OCI-LY1 (cell line): ENCODE measurements around the gene KLHL26.

Source experiments
- H2AFZ ChIP-seq: fragments of 200-600 bp; sonication (generic), shearing (Covaris generic); 2 replicates; pipeline ENCODE4 v1.6.0; 2014; ENCODE audit warnings: antibody characterized with exemption, mild to moderate bottlenecking, low read length
- H3F3A ChIP-seq: fragments of 200-600 bp; sonication (generic), shearing (Covaris generic); 2 replicates; pipeline ENCODE4 v1.6.0; 2014; ENCODE audit warnings: mild to moderate bottlenecking, antibody characterized with exemption, low read length, moderate library complexity; ENCODE audit not compliant: insufficient read depth
- H3K27ac ChIP-seq: fragments of 200-600 bp; sonication (generic); 2 replicates; pipeline ENCODE4 v1.5.1; 2014; ENCODE audit warnings: low read length, mixed run types, mild to moderate bottlenecking, low read depth; ENCODE audit not compliant: poor library complexity, severe bottlenecking
- H3K27me3 ChIP-seq: fragments of 200-600 bp; sonication (generic); 2 replicates; pipeline ENCODE4 v1.6.0; 2014; ENCODE audit warnings: antibody characterized with exemption, mild to moderate bottlenecking, low read length, moderate library complexity; ENCODE audit not compliant: insufficient read depth
- H3K36me3 ChIP-seq: fragments of 200-600 bp; sonication (generic); 2 replicates; pipeline ENCODE4 v1.6.1; 2014; ENCODE audit warnings: mild to moderate bottlenecking, antibody characterized with exemption, low read length, moderate library complexity, mixed read lengths; ENCODE audit not compliant: insufficient read depth
- H3K4me1 ChIP-seq: fragments of 200-600 bp; sonication (generic); 2 replicates; pipeline ENCODE4 v1.5.1; 2014; ENCODE audit warnings: mild to moderate bottlenecking, low read length, moderate library complexity; ENCODE audit not compliant: insufficient read depth, severe bottlenecking
- H3K4me2 ChIP-seq: fragments of 200-600 bp; sonication (generic), shearing (Covaris generic); 2 replicates; pipeline ENCODE4 v1.6.1; 2014; ENCODE audit warnings: low read length
- H3K4me3 ChIP-seq: fragments of 200-600 bp; sonication (generic); 2 replicates; pipeline ENCODE4 v1.5.1; 2014; ENCODE audit warnings: low read length, low read depth, mild to moderate bottlenecking, mixed read lengths; ENCODE audit not compliant: poor library complexity, severe bottlenecking
- H3K79me2 ChIP-seq: fragments of 200-600 bp; shearing (Covaris generic); 2 replicates; pipeline ENCODE4 v1.6.1; 2016; ENCODE audit warnings: mixed run types, low read length, mixed read lengths; ENCODE audit not compliant: insufficient read depth
- H3K9ac ChIP-seq: fragments of 200-600 bp; sonication (generic), shearing (Covaris generic); 2 replicates; pipeline ENCODE4 v1.6.1; 2014; ENCODE audit warnings: mild to moderate bottlenecking, low read length, mixed read lengths
- H3K9me2 ChIP-seq: fragments of 200-600 bp; sonication (generic), shearing (Covaris generic); 2 replicates; pipeline ENCODE4 v1.6.1; 2014; ENCODE audit warnings: low read depth, mild to moderate bottlenecking, low read length, mixed read lengths
- H3K9me3 ChIP-seq: fragments of 200-600 bp; shearing (Covaris generic); 2 replicates; pipeline ENCODE4 v1.6.1; 2014; ENCODE audit warnings: low read length, mixed read lengths
- H4K20me1 ChIP-seq: fragments of 200-600 bp; sonication (generic), shearing (Covaris generic); 2 replicates; pipeline ENCODE4 v1.6.0; 2016; ENCODE audit warnings: mild to moderate bottlenecking, low read length; ENCODE audit not compliant: insufficient read depth
- EZH2 ChIP-seq: fragments of 200-600 bp; sonication (generic), shearing (Covaris generic); IDR thresholded peaks from 2 replicates; pipeline ENCODE4 v1.8.0; 2017; ENCODE audit warnings: borderline replicate concordance, mixed run types, mild to moderate bottlenecking, antibody characterized with exemption, low read length, moderate library complexity, mixed read lengths
- TF ChIP-seq, protein P1 (sequence below): fragments of 200-600 bp; sonication (generic), shearing (Covaris generic); IDR thresholded peaks from 2 replicates; pipeline ENCODE4 v1.5.1; 2017; ENCODE audit warnings: mild to moderate bottlenecking, antibody characterized with exemption, low read length, moderate library complexity, mixed read lengths

The KLHL26 gene

DNA sequence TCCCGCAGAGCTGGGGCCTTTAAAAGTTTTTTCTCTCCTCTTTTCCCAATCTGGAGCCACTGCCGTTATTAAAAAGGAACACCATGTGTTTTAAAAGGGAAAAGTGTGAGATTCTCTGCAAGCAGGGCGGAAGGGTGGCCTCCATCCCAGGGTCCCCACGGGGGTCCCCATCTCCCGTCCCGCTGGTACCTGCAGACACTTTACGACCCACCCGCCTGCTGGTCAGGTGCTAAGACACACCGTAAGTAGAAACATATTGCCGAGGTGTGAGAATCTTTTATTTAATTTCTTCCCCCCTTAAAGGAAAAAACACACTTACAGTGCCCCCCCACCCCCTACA lies 32.0 kb upstream of the KLHL26 start:
- no peaks in the 10 kb centered on the region for H4K20me1 ChIP-seq

DNA sequence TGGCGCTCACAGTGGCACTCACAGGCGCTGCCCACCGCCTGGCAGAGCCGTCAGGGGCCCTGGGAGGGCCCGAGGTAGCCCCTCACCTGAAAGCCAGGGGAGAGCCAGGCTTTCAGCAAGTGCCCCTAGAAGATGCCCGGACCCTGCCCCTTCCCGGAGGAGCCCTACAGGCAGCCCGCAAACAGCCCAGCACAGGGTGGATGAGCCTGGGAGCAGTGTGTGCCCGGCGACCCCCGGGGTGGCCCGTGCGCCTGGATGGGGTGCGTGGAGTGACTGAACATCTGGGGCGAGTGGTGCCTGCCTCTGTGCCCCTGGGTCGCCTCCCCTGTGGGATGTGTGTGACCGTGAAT lies 31.7 kb upstream of the KLHL26 start:
- no peak for TF ChIP-seq EZH2
- TF ChIP-seq, protein P1, sequence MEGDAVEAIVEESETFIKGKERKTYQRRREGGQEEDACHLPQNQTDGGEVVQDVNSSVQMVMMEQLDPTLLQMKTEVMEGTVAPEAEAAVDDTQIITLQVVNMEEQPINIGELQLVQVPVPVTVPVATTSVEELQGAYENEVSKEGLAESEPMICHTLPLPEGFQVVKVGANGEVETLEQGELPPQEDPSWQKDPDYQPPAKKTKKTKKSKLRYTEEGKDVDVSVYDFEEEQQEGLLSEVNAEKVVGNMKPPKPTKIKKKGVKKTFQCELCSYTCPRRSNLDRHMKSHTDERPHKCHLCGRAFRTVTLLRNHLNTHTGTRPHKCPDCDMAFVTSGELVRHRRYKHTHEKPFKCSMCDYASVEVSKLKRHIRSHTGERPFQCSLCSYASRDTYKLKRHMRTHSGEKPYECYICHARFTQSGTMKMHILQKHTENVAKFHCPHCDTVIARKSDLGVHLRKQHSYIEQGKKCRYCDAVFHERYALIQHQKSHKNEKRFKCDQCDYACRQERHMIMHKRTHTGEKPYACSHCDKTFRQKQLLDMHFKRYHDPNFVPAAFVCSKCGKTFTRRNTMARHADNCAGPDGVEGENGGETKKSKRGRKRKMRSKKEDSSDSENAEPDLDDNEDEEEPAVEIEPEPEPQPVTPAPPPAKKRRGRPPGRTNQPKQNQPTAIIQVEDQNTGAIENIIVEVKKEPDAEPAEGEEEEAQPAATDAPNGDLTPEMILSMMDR, result no peak
- Histone ChIP-seq H3K27ac (no peak overlapping the region), H3K9me2 (no peaks in the 10 kb centered on the region), H3F3A (no peaks in the 10 kb centered on the region), H4K20me1 (no peaks in the 10 kb centered on the region), H3K4me3 (no peak overlapping the region), H3K4me1 (no peaks in the 10 kb centered on the region), H3K79me2 (no peaks in the 10 kb centered on the region), H3K9me3 (no peaks in the 10 kb centered on the region), H3K9ac (no peak overlapping the region), H3K4me2 (no peak overlapping the region), H3K36me3 (no peaks in the 10 kb centered on the region), H3K27me3 (peaks cover 25% of the 10 kb centered on the region), H2AFZ (no peak overlapping the region)

More for the DNA sequence above, 32.0 kb upstream of the KLHL26 start:
- H3K4me1 ChIP-seq, result no peaks in the 10 kb centered on the region
- H3K27ac ChIP-seq, result no peak overlapping the region
- TF ChIP-seq, protein P1, result no peak
- TF ChIP-seq EZH2, result no peak
- no peak overlapping the region for H3K4me2 ChIP-seq
- no peaks in the 10 kb centered on the region for H3K9me2 ChIP-seq
- no peaks in the 10 kb centered on the region for H3K36me3 ChIP-seq
- no peaks in the 10 kb centered on the region for H3F3A ChIP-seq
- H3K27me3 ChIP-seq, result peaks cover 23% of the 10 kb centered on the region
- H3K9ac ChIP-seq, result no peak overlapping the region
- no peak overlapping the region for H2AFZ ChIP-seq
- H3K9me3 ChIP-seq, result no peaks in the 10 kb centered on the region
- no peaks in the 10 kb centered on the region for H3K79me2 ChIP-seq
- H3K4me3 ChIP-seq, result no peak overlapping the region

DNA sequence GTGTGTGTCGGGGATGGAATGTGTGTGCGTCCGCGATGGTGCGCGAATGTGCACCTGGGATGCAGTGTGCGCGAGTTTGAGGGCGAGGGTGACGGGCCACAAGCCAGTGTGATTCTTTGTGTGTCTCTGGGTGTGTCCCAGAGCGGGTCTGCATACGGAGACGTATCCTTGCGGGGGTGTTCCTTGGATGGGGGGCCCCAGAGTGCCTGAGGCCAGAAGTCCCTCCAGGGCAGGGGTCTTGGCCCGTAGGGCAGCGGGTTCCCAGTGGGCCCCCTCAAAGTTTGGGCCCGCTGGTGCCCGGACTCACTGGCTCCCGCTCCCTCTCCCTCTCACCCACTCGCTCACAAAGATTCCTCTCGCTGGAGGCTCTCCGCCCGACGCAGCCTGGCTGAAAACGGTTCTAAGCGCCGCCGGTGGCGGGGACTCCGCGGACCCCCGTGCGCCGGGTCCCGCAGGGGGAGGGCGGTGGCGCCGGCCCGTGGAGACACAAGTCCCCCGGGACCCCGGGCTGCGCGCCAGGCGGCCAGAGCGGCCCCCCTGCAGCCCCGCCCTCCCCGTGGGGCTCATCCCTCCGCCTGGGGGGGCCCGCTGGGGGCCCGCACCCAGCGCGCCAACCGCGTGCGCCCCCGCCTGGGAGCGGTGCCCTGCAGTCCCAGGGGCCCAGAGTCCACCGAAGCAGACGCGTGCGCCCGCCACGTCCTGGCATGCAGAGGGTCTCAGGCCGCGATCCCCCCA lies 31.1 kb upstream of the KLHL26 start:
- Histone ChIP-seq H3K4me1 (no peaks in the 10 kb centered on the region), H3K27me3 (peaks cover 25% of the 10 kb centered on the region), H3K9me3 (no peaks in the 10 kb centered on the region), H3K4me3 (no peak overlapping the region), H3K4me2 (no peak overlapping the region), H3K9ac (no peak overlapping the region), H3K27ac (no peak overlapping the region), H3K9me2 (no peaks in the 10 kb centered on the region), H3K36me3 (no peaks in the 10 kb centered on the region), H2AFZ (no peak overlapping the region), H3K79me2 (no peaks in the 10 kb centered on the region), H3F3A (no peaks in the 10 kb centered on the region), H4K20me1 (no peaks in the 10 kb centered on the region)
- no peak for TF ChIP-seq EZH2
- TF ChIP-seq, protein P1, result no peak
